ENCODE data around the gene ABCB10. TPM values are rescaled to one million over a fixed set of nuclear protein-coding genes. Genes with fewer than 3 reads are reported as not detected.

ABCB10 gene
- total RNA-seq, 2 donors from 2014 or later, result 14.6 to 18.1 TPM

GRCh38 chr1:229487181-229487580, 71.3 kb downstream of the ABCB10 start:
- DNase-seq, result no peak
- no peaks in the 10 kb centered on the region for H3K4me1 Mint-ChIP-seq
- Histone ChIP-seq H3K36me3 (ENCODE audit: control insufficient read depth, insufficient read depth, low read length) (peaks cover 85% of the 10 kb centered on the region), H3K4me3 (ENCODE audit: low read length) (no peak overlapping the region), H3K9me3 (ENCODE audit: control insufficient read depth, low read length) (no peaks in the 10 kb centered on the region), H3K9ac (ENCODE audit: extremely low read depth, low read length, poor library complexity, severe bottlenecking) (no peak overlapping the region), H3K4me1 (ENCODE audit: control insufficient read depth, insufficient read depth, low read length) (no peaks in the 10 kb centered on the region), H3K27ac (ENCODE audit: low read depth, low read length) (no peak overlapping the region), H3K27me3 (ENCODE audit: control insufficient read depth, insufficient read depth, low read length, poor library complexity, severe bottlenecking) (no peaks in the 10 kb centered on the region)
- H3K9me3 Mint-ChIP-seq, result no peaks in the 10 kb centered on the region
- H3K36me3 Mint-ChIP-seq (ENCODE audit: low read depth), result peaks cover 73% of the 10 kb centered on the region
- H3K27ac Mint-ChIP-seq, result no peak overlapping the region
- WGBS, 2 experiments (ENCODE audit: insufficient coverage in 1 of 2, insufficient read length in 1 of 2), result 100% methylated on average over 1 of the region's 1 CpG; no CpG with 5 or more reads in 1 of the 2 experiments
- no peaks in the 10 kb centered on the region for H3K27me3 Mint-ChIP-seq (ENCODE audit: insufficient read depth)
- TF ChIP-seq, protein P1, sequence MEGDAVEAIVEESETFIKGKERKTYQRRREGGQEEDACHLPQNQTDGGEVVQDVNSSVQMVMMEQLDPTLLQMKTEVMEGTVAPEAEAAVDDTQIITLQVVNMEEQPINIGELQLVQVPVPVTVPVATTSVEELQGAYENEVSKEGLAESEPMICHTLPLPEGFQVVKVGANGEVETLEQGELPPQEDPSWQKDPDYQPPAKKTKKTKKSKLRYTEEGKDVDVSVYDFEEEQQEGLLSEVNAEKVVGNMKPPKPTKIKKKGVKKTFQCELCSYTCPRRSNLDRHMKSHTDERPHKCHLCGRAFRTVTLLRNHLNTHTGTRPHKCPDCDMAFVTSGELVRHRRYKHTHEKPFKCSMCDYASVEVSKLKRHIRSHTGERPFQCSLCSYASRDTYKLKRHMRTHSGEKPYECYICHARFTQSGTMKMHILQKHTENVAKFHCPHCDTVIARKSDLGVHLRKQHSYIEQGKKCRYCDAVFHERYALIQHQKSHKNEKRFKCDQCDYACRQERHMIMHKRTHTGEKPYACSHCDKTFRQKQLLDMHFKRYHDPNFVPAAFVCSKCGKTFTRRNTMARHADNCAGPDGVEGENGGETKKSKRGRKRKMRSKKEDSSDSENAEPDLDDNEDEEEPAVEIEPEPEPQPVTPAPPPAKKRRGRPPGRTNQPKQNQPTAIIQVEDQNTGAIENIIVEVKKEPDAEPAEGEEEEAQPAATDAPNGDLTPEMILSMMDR (conservative IDR thresholded peaks at IDR 0.05), result no peak
- no peak overlapping the region for H3K4me3 Mint-ChIP-seq

DNA sequence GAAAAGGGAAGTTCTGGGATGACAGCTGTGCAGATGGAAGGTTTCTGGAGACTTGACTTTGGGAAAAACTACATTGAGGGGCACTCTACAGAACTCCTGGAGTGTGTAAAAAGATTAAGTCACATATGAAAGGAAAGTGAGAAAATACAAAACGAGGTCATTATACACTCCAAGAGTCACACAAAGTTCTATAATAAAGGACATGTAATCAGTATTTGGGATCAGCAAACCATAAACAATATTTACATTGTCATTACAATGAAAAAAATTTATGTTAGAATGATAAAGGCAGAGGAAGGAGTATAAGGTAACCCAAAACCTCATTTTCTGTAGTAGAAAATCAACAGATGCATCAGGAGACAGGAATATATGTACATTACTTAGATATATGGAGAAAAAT, 73.2 kb downstream of the ABCB10 start:
- WGBS, 2 experiments (ENCODE audit: insufficient coverage in 1 of 2, insufficient read length in 1 of 2), result no CpG with 5 or more reads among the region's 1 CpG
- H3K27ac Mint-ChIP-seq, result peak overlapping the region; percentile 45
- Histone ChIP-seq H3K4me3 (ENCODE audit: low read length) (no peak overlapping the region), H3K27ac (ENCODE audit: low read depth, low read length) (no peak overlapping the region), H3K36me3 (ENCODE audit: control insufficient read depth, insufficient read depth, low read length) (peaks cover 89% of the 10 kb centered on the region), H3K4me1 (ENCODE audit: control insufficient read depth, insufficient read depth, low read length) (no peaks in the 10 kb centered on the region), H3K9me3 (ENCODE audit: control insufficient read depth, low read length) (no peaks in the 10 kb centered on the region), H3K9ac (ENCODE audit: extremely low read depth, low read length, poor library complexity, severe bottlenecking) (no peak overlapping the region), H3K27me3 (ENCODE audit: control insufficient read depth, insufficient read depth, low read length, poor library complexity, severe bottlenecking) (no peaks in the 10 kb centered on the region)
- no peaks in the 10 kb centered on the region for H3K4me1 Mint-ChIP-seq
- TF ChIP-seq, protein P1 (conservative IDR thresholded peaks at IDR 0.05), result no peak
- no peaks in the 10 kb centered on the region for H3K27me3 Mint-ChIP-seq (ENCODE audit: insufficient read depth)
- H3K36me3 Mint-ChIP-seq (ENCODE audit: low read depth), result peaks cover 75% of the 10 kb centered on the region
- DNase-seq, result no peak
- no peak overlapping the region for H3K4me3 Mint-ChIP-seq
- no peaks in the 10 kb centered on the region for H3K9me3 Mint-ChIP-seq

DNA sequence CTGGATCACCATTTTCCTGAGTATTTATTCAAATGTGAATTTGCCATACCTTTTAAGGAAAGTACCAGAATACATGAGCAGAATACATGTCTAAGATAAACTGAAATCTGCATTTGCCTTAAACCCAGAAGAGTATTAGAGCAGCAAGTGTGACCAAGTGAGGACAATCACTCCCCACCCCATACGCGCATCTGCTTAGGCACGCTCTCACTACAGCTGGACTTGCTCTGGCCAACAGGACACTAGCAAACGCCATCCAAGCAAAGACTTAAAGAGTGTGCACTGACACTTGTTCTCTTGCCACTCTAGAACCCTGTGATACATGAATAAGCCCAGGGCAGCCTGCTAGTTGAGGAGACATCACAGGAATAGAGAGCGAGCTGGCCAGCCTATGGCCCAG, 76.0 kb downstream of the ABCB10 start:
- H3K36me3 Mint-ChIP-seq (ENCODE audit: low read depth), result peaks cover 70% of the 10 kb centered on the region

More for the DNA sequence above, 76.0 kb downstream of the ABCB10 start:
- H3K4me1 ChIP-seq (ENCODE audit: control insufficient read depth, insufficient read depth, low read length), result no peaks in the 10 kb centered on the region
- Mint-ChIP-seq H3K27ac (no peak overlapping the region), H3K27me3 (ENCODE audit: insufficient read depth) (no peaks in the 10 kb centered on the region), H3K4me3 (no peak overlapping the region), H3K9me3 (no peaks in the 10 kb centered on the region), H3K4me1 (peaks cover 3% of the 10 kb centered on the region)
- no peak for DNase-seq
- H3K9ac ChIP-seq (ENCODE audit: extremely low read depth, low read length, poor library complexity, severe bottlenecking), result no peak overlapping the region
- H3K36me3 ChIP-seq (ENCODE audit: control insufficient read depth, insufficient read depth, low read length), result peaks cover 89% of the 10 kb centered on the region
- TF ChIP-seq, protein P1 (conservative IDR thresholded peaks at IDR 0.05), result no peak
- no peaks in the 10 kb centered on the region for H3K27me3 ChIP-seq (ENCODE audit: control insufficient read depth, insufficient read depth, low read length, poor library complexity, severe bottlenecking)
- no peak overlapping the region for H3K4me3 ChIP-seq (ENCODE audit: low read length)
- WGBS, 2 experiments (ENCODE audit: insufficient coverage in 1 of 2, insufficient read length in 1 of 2), result 93 to 95% methylated on average over 5 of the region's 5 CpGs
- H3K9me3 ChIP-seq (ENCODE audit: control insufficient read depth, low read length), result no peaks in the 10 kb centered on the region
- H3K27ac ChIP-seq (ENCODE audit: low read depth, low read length), result no peak overlapping the region
